ENCODE measurements around the gene XPO6. TPM values are rescaled to one million over a fixed set of nuclear protein-coding genes. Genes with fewer than 3 reads are reported as not detected.

XPO6 gene
- total RNA-seq, 1 experiment from 2014 or later: 124 TPM

DNA sequence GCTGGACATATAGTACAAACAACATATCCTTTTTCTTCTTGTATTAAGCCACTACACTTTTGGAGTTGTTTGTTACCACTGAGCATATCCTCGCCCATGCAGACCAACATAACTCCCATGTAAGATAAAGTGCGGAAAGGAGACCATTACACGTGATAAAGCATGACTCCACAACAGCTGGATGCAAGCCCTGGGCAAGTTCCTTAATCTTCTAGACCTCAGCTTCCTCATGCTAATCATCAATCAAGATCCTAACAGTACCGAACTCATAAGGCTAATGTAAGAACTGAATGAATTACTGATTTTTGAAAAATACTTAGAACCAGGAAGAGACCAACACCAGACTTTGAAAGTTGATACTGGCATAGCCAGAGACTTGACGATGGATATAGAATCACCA, 101.3 kb downstream of the XPO6 start:
- no peak overlapping the region for H3K4ac ChIP-seq (ENCODE audit: low read depth, low read length)
- no peak overlapping the region for H3T11ph ChIP-seq (ENCODE audit: low read length)
- H3K9ac ChIP-seq (ENCODE audit: extremely low read depth, insufficient read length, low read length): no peak overlapping the region
- H3K4me1 ChIP-seq (ENCODE audit: insufficient read depth, low read length): no peaks in the 10 kb centered on the region
- no CpG with 5 or more reads among the region's 5 CpGs for WGBS (ENCODE audit: extremely low coverage, insufficient read length, low lambda C conversion rate)
- H3K27ac Mint-ChIP-seq: peak overlapping the region in 1 of 3 experiments; percentile 11; a peak in 1 of 7 replicates
- H3K79me2 ChIP-seq (ENCODE audit: insufficient read depth, low read length): no peaks in the 10 kb centered on the region
- H4K91ac ChIP-seq (ENCODE audit: insufficient read length, low read depth, low read length): no peak overlapping the region
- H3K9me3 Mint-ChIP-seq: no peaks in the 10 kb centered on the region
- H3K27me3 Mint-ChIP-seq (ENCODE audit: low read depth): no peaks in the 10 kb centered on the region
- no peak overlapping the region for H4K5ac ChIP-seq (ENCODE audit: insufficient read length, low read depth, low read length)
- no peak overlapping the region for H3K18ac ChIP-seq (ENCODE audit: insufficient read length, low read depth, low read length)
- peaks cover 36 to 89% (median 79%) of the 10 kb centered on the region in 3 experiments for H3K36me3 Mint-ChIP-seq (ENCODE audit: insufficient read depth in 1 of 3, low read depth in 3 of 3)
- no peaks in the 10 kb centered on the region for H3K23me2 ChIP-seq (ENCODE audit: insufficient read length, low read depth, low read length, poor library complexity, severe bottlenecking)
- H3K9me3 ChIP-seq (ENCODE audit: control insufficient read depth, low read depth, low read length): no peaks in the 10 kb centered on the region
- no peak overlapping the region for H2AFZ ChIP-seq (ENCODE audit: low read length)
- no peak overlapping the region for H2BK5ac ChIP-seq (ENCODE audit: insufficient read length, low read length)
- H3K23ac ChIP-seq (ENCODE audit: insufficient read length, low read depth, low read length): no peak overlapping the region
- no peak overlapping the region for H3K4me3 Mint-ChIP-seq
- no peak overlapping the region for H3K56ac ChIP-seq (ENCODE audit: insufficient read length, low read depth, low read length)
- H3K27me3 ChIP-seq (ENCODE audit: insufficient read depth, low read length): no peaks in the 10 kb centered on the region
- no peaks in the 10 kb centered on the region for H4K20me1 ChIP-seq (ENCODE audit: control insufficient read depth, insufficient read depth, insufficient read length)
- no peak overlapping the region for H2AK5ac ChIP-seq (ENCODE audit: insufficient read length, low read length)
- no peak overlapping the region for H2BK20ac ChIP-seq (ENCODE audit: low read depth, low read length, poor library complexity, severe bottlenecking)
- no peak for DNase-seq
- H3K4me1 Mint-ChIP-seq: no peaks in the 10 kb centered on the region
- TF ChIP-seq, protein P1, sequence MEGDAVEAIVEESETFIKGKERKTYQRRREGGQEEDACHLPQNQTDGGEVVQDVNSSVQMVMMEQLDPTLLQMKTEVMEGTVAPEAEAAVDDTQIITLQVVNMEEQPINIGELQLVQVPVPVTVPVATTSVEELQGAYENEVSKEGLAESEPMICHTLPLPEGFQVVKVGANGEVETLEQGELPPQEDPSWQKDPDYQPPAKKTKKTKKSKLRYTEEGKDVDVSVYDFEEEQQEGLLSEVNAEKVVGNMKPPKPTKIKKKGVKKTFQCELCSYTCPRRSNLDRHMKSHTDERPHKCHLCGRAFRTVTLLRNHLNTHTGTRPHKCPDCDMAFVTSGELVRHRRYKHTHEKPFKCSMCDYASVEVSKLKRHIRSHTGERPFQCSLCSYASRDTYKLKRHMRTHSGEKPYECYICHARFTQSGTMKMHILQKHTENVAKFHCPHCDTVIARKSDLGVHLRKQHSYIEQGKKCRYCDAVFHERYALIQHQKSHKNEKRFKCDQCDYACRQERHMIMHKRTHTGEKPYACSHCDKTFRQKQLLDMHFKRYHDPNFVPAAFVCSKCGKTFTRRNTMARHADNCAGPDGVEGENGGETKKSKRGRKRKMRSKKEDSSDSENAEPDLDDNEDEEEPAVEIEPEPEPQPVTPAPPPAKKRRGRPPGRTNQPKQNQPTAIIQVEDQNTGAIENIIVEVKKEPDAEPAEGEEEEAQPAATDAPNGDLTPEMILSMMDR (conservative IDR thresholded peaks at IDR 0.05): no peak
- H4K8ac ChIP-seq (replicated peaks; ENCODE audit: insufficient read length, low read depth, low read length): no peak overlapping the region
- H3K79me1 ChIP-seq (ENCODE audit: insufficient read depth, low read depth, low read length, poor library complexity, severe bottlenecking): no peaks in the 10 kb centered on the region
- H3K4me2 ChIP-seq (ENCODE audit: insufficient read depth, insufficient read length, low read length): no peak overlapping the region
- H2BK15ac ChIP-seq (ENCODE audit: low read depth, low read length): no peak overlapping the region
- H3K14ac ChIP-seq (ENCODE audit: insufficient read depth, low read length): no peak overlapping the region
- no peak overlapping the region for H2BK12ac ChIP-seq (ENCODE audit: insufficient read length, low read depth, low read length)
- no peak overlapping the region for H3K27ac ChIP-seq (ENCODE audit: insufficient read length, low read depth, low read length)
- H2BK120ac ChIP-seq (ENCODE audit: low read depth, low read length, poor library complexity, severe bottlenecking): no peak overlapping the region

All from H9 (cell line).